AG04450 (cell line): ENCODE measurements around the gene PPP2R2B. TPM values are rescaled to one million over a fixed set of nuclear protein-coding genes. Genes with fewer than 3 reads are reported as not detected.

ENCODE experiments used
- CTCF ChIA-PET: fragments of 300-600, 350-600 bp; formaldehyde crosslinking; extraction: SDS; loops from one replicate; lab custom pipeline; 2022; ENCODE audit warnings: antibody characterized with exemption, inconsistent platforms; lab: Charles Lee
- POLR2A ChIA-PET: fragments of 350-600 bp; formaldehyde crosslinking; extraction: SDS; loops from one replicate; lab custom pipeline; 2021; ENCODE audit warnings: antibody characterized with exemption, inconsistent platforms; lab: Yijun Ruan, JAX
- DNase-seq: peaks from one replicate; pipeline ENCODE4 v3.0.0-alpha.2; 2011; ENCODE audit warnings: low read depth, low spot score
- H3K27ac ChIP-seq: one replicate; pipeline ENCODE4 v1.5.1; 2012; ENCODE audit warnings: low read depth, low read length, control low read depth
- H3K27me3 ChIP-seq: one replicate; pipeline ENCODE4 v1.6.0; 2012; ENCODE audit warnings: low read length; ENCODE audit not compliant: control insufficient read depth, insufficient read depth
- H3K4me3 ChIP-seq: 2 replicates; pipeline ENCODE4 v1.5.1; 2011; ENCODE audit warnings: mild to moderate bottlenecking, low read depth, low read length, control low read depth
- H3K9me3 ChIP-seq: 2 replicates; pipeline ENCODE4 v1.5.1; 2012; ENCODE audit warnings: low read length; ENCODE audit not compliant: control insufficient read depth, insufficient read depth
- CTCF ChIP-seq: IDR thresholded peaks from 2 replicates; pipeline ENCODE4 v1.5.1; 2011; ENCODE audit warnings: low read depth, low read length, control low read depth, inconsistent platforms
- polyA plus RNA-seq: library from polyadenylated mRNA; depleted of rRNA; stranded (reverse); fragments of >200 nt; gene quantifications from 2 replicates; pipeline ENCODE4 v1.2.3, GENCODE V29; 2011

Gene PPP2R2B
- polyA plus RNA-seq, 1 experiment, result not detected

- H3K9me3 ChIP-seq, result no peaks in the 10 kb centered on the region; the same call in 1 of the 2 replicates
- H3K27me3 ChIP-seq, result no peaks in the 10 kb centered on the region
- H3K4me3 ChIP-seq, result no peak overlapping the region
- POLR2A ChIA-PET, result no interaction called here
- CTCF ChIA-PET, result no interaction called here
- H3K27ac ChIP-seq, result no peak overlapping the region
- no peak for DNase-seq
- TF ChIP-seq CTCF, result no peak
Observed at GRCh38 chr5:146867996-146868708, 10.4 kb downstream of the PPP2R2B start.

- POLR2A ChIA-PET, result no interaction called here
- CTCF ChIA-PET, result no interaction called here
- no peak for DNase-seq
- H3K4me3 ChIP-seq, result no peak overlapping the region
- no peaks in the 10 kb centered on the region for H3K27me3 ChIP-seq
- no peak overlapping the region for H3K27ac ChIP-seq
- no peak for TF ChIP-seq CTCF
- no peaks in the 10 kb centered on the region; the same call in 1 of the 2 replicates for H3K9me3 ChIP-seq
Observed at GRCh38 chr5:146866263-146866662, 12.3 kb downstream of the PPP2R2B start.

GRCh38 chr5:146862641-146863040, 15.9 kb downstream of the PPP2R2B start:
- H3K4me3 ChIP-seq, result no peak overlapping the region
- CTCF ChIA-PET, result no interaction called here
- H3K27ac ChIP-seq, result no peak overlapping the region
- no peaks in the 10 kb centered on the region for H3K27me3 ChIP-seq
- DNase-seq, result no peak
- H3K9me3 ChIP-seq, result peaks cover 4% of the 10 kb centered on the region; the same call in 1 of the 2 replicates
- POLR2A ChIA-PET, result no interaction called here
- TF ChIP-seq CTCF, result no peak

- Histone ChIP-seq H3K4me3 (no peak overlapping the region), H3K27ac (no peak overlapping the region), H3K27me3 (no peaks in the 10 kb centered on the region), H3K9me3 (peaks cover 4% of the 10 kb centered on the region; the same call in 1 of the 2 replicates)
- no peak for TF ChIP-seq CTCF
- ChIA-PET POLR2A (no interaction called here), CTCF (no interaction called here)
- no peak for DNase-seq
Observed at GRCh38 chr5:146860213-146860893, 18.2 kb downstream of the PPP2R2B start.

- ChIA-PET POLR2A (no interaction called here), CTCF (no interaction called here)
- DNase-seq, result no peak
- no peak overlapping the region for H3K4me3 ChIP-seq
- TF ChIP-seq CTCF, result no peak
- no peak overlapping the region for H3K27ac ChIP-seq
- peaks cover 4% of the 10 kb centered on the region; the same call in 1 of the 2 replicates for H3K9me3 ChIP-seq
- no peaks in the 10 kb centered on the region for H3K27me3 ChIP-seq
Observed at GRCh38 chr5:146852089-146852488, 26.5 kb downstream of the PPP2R2B start.
